Endothelial cell of umbilical vein (primary cell): ENCODE results near the gene XAF1.

Source experiments
- MYC ChIP-seq: IDR thresholded peaks from one replicate; pipeline ENCODE4 v1.6.1; 2011; ENCODE audit warnings: mild to moderate bottlenecking, low read depth, low read length
- POLR2A ChIP-seq: IDR thresholded peaks from 2 replicates; pipeline ENCODE4 v1.6.1; 2012; ENCODE audit warnings: low read depth, mild to moderate bottlenecking, control low read depth, low read length
- TF ChIP-seq, protein P1 (sequence below), 2 donors: IDR thresholded peaks; 1 replicate in 1 of 2; 2 replicates in 1 of 2; pipeline ENCODE4 v1.5.1; 2011; ENCODE audit warnings: low read length in 2 of 2, mild to moderate bottlenecking in 2 of 2, moderate library complexity in 2 of 2, control low read depth in 1 of 2, inconsistent platforms in 1 of 2, low read depth in 1 of 2; ENCODE audit not compliant: insufficient read depth in 1 of 2; ENCODE audit errors: extremely low read depth in 1 of 2
- TF ChIP-seq, protein P2 (sequence below): IDR thresholded peaks from 2 replicates; pipeline ENCODE4 v1.6.1; 2011; ENCODE audit not compliant: insufficient read depth, insufficient read length

DNA sequence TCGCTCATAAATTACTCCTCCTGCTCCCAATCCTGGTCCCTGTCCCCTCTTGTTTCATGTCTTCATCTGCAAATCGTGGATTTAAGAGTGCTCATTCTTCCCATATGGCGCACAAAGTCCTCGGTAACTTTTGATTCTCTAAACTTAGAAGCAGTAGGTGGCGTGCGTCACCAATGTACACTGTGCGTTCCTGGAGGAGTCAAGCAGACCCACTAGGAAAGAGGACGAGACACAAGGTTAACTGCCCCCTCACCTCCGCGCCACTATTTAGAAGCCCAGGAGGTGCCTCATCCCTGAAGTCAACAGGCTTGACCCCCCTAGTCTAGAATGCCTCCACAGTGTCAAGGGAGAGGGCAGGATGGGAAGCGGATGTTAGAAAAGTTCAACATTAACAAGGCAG is 45.5 kb upstream of the XAF1 start:
- TF ChIP-seq, protein P1, sequence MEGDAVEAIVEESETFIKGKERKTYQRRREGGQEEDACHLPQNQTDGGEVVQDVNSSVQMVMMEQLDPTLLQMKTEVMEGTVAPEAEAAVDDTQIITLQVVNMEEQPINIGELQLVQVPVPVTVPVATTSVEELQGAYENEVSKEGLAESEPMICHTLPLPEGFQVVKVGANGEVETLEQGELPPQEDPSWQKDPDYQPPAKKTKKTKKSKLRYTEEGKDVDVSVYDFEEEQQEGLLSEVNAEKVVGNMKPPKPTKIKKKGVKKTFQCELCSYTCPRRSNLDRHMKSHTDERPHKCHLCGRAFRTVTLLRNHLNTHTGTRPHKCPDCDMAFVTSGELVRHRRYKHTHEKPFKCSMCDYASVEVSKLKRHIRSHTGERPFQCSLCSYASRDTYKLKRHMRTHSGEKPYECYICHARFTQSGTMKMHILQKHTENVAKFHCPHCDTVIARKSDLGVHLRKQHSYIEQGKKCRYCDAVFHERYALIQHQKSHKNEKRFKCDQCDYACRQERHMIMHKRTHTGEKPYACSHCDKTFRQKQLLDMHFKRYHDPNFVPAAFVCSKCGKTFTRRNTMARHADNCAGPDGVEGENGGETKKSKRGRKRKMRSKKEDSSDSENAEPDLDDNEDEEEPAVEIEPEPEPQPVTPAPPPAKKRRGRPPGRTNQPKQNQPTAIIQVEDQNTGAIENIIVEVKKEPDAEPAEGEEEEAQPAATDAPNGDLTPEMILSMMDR (IDR thresholded peaks at IDR 0.05; ENCODE audit: extremely low read depth in 1 of 2, insufficient read depth in 1 of 2, low read depth in 1 of 2, low read length in 2 of 2) = no peak
- no peak for TF ChIP-seq MYC
- TF ChIP-seq POLR2A = no peak
- TF ChIP-seq, protein P2, sequence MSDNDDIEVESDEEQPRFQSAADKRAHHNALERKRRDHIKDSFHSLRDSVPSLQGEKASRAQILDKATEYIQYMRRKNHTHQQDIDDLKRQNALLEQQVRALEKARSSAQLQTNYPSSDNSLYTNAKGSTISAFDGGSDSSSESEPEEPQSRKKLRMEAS = no peak
